Bronchial epithelial cell (primary cell): Measurements from ENCODE around the gene CABLES1. TPM values are rescaled to one million over a fixed set of nuclear protein-coding genes. Genes with fewer than 3 reads are reported as not detected.

Experiments used
- DNase-seq: peaks from one replicate; pipeline ENCODE4 v3.0.0-alpha.2; 2010; ENCODE audit warnings: low read depth
- FAIRE-seq: peaks from 2 replicates; lab custom pipeline; 2011; peaks lifted over from hg19 to GRCh38; lab: Jason Lieb, UNC
- H3K27me3 ChIP-seq: 2 replicates; pipeline ENCODE4 v1.5.1; 2011; ENCODE audit warnings: low read length; ENCODE audit not compliant: control insufficient read depth, insufficient read depth
- H3K36me3 ChIP-seq: 2 replicates; pipeline ENCODE4 v1.5.1; 2011; ENCODE audit warnings: low read length; ENCODE audit not compliant: control insufficient read depth, insufficient read depth
- H3K4me3 ChIP-seq: 2 replicates; pipeline ENCODE4 v1.5.1; 2011; ENCODE audit warnings: mild to moderate bottlenecking, low read depth, low read length, control low read depth
- total RNA-seq: library from RNA; depleted of rRNA; stranded (reverse); fragments of >200 nt; gene quantifications from 2 replicates; pipeline ENCODE4 v1.2.1, GENCODE V29; 2014
- TF ChIP-seq, protein P1 (sequence below): IDR thresholded peaks from 2 replicates; pipeline ENCODE4 v1.5.1; 2011; ENCODE audit warnings: mild to moderate bottlenecking, moderate library complexity, low read length, control low read depth, inconsistent platforms; ENCODE audit not compliant: insufficient read depth, severe bottlenecking

The CABLES1 gene
- total RNA-seq, 1 donor from 2014 or later, result 0.26 TPM

DNA sequence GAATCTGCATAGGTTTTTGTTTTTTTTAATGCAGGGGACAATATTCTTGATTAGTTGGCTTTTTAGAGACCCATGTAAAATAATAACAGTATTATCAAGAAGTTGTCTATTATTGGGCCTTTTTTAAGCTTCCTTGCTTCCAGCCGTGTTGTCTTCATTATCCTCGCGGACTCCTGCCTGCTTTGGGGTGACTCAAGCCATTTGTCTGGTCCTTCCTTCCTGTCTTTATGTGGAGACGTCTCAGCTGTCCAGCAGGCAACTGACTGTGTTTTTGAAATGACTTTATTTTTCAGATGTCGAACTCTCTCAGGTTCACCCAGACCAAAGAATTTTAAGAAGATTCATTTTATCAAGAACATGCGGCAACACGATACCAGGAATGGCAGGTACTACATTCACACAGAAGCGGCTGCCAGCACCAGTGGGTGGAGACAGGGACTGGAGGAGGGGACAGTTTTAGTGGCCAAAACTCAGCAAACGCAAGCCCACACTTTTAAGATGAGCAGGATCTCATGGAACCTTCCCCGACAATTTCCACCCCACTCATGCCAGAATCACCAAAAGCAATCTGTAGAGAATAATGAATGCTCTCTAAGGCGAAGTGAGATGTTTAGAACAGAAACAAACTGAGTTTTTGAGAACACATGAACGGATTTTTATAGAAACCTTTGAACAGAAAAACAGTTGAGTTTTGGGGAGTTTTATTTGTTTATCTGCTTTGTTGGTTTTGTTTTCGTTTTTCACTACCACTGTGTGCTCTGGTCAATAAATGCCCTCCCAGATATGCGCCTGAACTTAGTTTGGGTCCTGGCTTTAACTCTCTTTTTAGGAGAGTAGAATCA lies 59.1 kb downstream of the CABLES1 start:
- FAIRE-seq, result no peak
- peak; percentile 10 for DNase-seq
- Histone ChIP-seq H3K36me3 (no peaks in the 10 kb centered on the region), H3K4me3 (no peak overlapping the region), H3K27me3 (peaks cover 4% of the 10 kb centered on the region)
- TF ChIP-seq, protein P1, sequence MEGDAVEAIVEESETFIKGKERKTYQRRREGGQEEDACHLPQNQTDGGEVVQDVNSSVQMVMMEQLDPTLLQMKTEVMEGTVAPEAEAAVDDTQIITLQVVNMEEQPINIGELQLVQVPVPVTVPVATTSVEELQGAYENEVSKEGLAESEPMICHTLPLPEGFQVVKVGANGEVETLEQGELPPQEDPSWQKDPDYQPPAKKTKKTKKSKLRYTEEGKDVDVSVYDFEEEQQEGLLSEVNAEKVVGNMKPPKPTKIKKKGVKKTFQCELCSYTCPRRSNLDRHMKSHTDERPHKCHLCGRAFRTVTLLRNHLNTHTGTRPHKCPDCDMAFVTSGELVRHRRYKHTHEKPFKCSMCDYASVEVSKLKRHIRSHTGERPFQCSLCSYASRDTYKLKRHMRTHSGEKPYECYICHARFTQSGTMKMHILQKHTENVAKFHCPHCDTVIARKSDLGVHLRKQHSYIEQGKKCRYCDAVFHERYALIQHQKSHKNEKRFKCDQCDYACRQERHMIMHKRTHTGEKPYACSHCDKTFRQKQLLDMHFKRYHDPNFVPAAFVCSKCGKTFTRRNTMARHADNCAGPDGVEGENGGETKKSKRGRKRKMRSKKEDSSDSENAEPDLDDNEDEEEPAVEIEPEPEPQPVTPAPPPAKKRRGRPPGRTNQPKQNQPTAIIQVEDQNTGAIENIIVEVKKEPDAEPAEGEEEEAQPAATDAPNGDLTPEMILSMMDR, result no peak

DNA sequence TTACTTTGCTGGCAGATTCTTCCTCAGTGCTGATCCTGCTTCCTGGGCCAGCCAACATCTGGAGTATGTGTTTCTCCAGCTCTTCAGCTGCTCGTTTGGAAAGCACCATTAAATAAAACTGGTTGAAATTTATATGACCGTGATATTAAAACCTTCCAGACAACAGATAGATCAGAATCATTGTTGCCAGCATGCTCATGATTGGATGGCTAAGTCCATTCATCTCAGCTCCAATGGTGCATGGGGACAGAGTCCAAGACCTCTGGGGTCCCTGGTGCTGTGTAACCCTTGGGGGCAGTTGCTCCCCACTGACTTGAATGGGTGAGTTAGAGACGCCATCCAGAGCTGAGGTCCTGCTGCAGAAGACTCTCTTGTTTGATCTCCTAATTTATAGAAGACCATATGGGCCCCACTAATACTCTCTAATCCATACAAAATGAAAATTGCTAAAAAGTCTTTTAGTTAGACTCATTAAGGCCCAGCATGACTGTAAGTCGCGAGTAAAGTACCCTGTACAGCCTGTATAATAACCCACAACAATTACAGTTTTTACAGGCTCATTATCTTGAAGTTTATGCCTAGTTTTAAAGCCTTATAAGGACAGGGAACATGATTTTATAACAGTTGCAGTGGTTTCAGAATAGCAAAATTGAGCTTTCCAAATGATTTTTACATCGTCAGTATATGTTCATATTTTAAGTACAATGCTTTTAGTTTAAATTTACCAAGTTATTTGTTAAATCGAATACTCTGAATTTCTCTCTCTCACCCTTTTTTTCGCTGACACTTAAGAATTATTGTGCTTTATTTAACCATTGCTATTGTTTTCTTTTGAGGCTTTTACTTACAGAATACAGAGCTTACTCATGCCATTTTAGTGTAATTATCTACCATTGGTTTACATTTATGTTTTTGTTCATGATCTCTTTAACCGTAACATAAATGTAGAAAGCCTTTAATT lies 60.0 kb downstream of the CABLES1 start:
- FAIRE-seq (no peak), DNase-seq (no peak)
- no peak overlapping the region for H3K4me3 ChIP-seq

DNA sequence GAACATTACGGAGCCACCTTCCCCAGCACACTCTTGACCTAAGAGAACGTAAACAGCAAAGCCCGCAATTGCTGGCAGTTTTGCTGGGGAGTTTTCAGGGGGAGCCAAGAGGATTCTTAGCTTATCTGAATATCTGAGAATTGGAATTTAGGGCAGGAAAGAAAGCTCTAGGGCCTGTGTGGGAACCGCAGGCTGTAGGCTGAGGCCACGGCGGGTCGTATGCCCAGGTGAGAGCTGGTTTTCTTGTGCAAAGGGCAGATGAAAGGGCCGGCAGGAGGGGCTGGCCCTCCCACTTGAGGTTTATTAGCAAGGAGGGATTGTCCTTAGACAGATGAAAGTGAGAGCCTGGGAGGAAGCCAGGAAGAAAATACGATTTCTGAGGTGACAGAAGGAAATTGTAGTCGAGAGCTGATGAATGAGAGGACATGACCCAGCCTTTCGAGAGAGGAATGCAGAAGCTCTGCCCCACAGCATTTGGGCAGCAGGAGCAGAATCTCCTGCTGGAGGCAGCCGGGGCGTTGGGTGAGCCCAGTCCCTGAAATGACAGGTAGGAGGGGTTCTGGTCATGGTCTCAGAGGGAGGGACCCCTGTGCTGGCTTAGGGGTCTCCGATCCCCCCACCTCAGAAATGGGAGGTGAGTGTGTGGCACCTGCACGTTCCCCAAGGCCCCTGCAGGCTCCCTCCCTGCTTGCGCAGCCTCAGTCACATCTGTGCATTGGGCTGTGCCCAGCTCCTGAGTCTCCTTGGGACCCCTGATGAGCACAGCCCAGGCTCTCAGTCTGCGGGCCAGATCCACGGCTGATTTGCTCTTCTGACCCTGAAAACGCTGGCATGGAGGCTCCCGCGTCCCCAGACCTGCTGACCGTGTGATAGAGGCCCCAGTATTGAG lies 61.1 kb downstream of the CABLES1 start:
- peaks cover 3% of the 10 kb centered on the region for H3K27me3 ChIP-seq
- DNase-seq, result no peak
- H3K36me3 ChIP-seq, result no peaks in the 10 kb centered on the region
- no peak overlapping the region for H3K4me3 ChIP-seq
- no peak for FAIRE-seq
- TF ChIP-seq, protein P1, result no peak

More for the DNA sequence above, 60.0 kb downstream of the CABLES1 start:
- TF ChIP-seq, protein P1, result no peak
- Histone ChIP-seq H3K36me3 (no peaks in the 10 kb centered on the region), H3K27me3 (peaks cover 3% of the 10 kb centered on the region)

DNA sequence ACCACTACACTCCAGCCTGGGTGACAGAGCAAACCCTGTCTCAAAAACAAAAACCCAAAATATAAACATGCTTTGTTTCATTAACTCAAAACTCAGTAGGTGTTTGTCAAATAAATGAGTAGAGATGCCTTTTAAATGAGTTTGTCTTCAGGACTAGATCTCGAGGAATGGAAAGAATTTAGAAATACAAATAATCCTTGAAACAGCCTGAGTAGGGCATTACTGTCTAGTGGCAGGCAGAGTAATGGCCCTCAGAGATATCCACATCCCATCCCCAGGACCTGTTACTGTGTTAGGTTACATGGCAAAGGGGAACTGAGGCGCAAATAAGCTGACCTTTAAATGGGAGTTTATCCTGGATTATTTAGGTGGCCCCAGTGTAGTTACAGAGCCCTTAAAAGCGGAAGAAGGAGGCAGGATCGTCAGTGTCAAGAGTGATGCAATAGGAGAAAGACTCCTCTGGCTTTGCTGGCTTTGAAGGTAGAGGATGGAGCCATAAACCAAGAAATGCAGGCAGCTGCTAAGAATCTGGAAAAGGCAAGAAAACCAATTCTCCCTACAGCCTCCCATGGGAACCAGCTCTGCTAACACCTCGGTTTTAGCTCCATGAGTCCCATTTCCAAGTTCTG lies 63.0 kb downstream of the CABLES1 start:
- H3K36me3 ChIP-seq, result no peaks in the 10 kb centered on the region
- TF ChIP-seq, protein P1, result no peak
- DNase-seq (no peak), FAIRE-seq (no peak)
- H3K27me3 ChIP-seq, result peaks cover 3% of the 10 kb centered on the region
- no peak overlapping the region for H3K4me3 ChIP-seq

DNA sequence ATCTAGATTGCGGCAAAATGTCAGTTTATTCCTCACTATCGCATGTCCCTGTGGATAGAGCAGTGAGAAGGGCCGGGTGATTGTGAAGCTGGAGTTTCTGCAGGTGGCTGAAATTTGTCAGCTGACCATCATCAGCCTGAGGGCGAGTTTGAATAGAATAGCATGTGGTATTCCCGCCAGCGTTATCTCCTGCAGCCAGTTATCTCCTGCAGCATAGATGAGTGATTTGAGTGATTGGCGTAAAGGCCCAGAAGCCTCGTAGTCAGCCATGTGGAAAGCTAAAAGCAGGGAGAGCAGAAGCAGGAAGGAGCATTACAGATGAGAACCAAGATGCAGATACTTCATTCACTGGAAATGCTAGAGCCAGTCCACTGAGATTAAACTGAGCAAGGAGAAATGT lies 65.5 kb downstream of the CABLES1 start:
- DNase-seq (no peak), FAIRE-seq (no peak)
- Histone ChIP-seq H3K36me3 (no peaks in the 10 kb centered on the region), H3K4me3 (no peak overlapping the region), H3K27me3 (peaks cover 3% of the 10 kb centered on the region)
- TF ChIP-seq, protein P1, result no peak
